Uterus (tissue), 4 donors: ENCODE measurements around the gene RAB32. TPM values are rescaled to one million over a fixed set of nuclear protein-coding genes. Genes with fewer than 3 reads are reported as not detected.

Experiments used
- DNase-seq, 2 donors: peaks; one replicate each; pipeline ENCODE4 v3.0.0-alpha.2; 2019 to 2020
- H3K27ac ChIP-seq, 2 donors: fragments of 200-600 bp; sonication (generic); 1 replicate in 1 of 2; 2 replicates in 1 of 2; pipeline ENCODE4 v1.5.1; 2016 to 2018
- H3K27me3 ChIP-seq, 2 donors: fragments of 200-600 bp; sonication (generic); one replicate each; pipeline ENCODE4 v1.5.1; 2018 to 2019; ENCODE audit warnings: control low read depth in 1 of 2
- H3K36me3 ChIP-seq, 2 donors: fragments of 200-600 bp; sonication (generic); one replicate each; pipeline ENCODE4 v1.5.1; 2019; ENCODE audit warnings: control low read depth in 1 of 2
- H3K4me1 ChIP-seq, 2 donors: fragments of 200-600 bp; sonication (generic); one replicate each; pipeline ENCODE4 v1.5.1; 2018 to 2019; ENCODE audit warnings: control low read depth in 1 of 2
- H3K4me3 ChIP-seq, 2 donors: fragments of 200-600 bp; sonication (generic); 1 replicate in 1 of 2; 2 replicates in 1 of 2; pipeline ENCODE4 v1.5.1; 2018 to 2019; ENCODE audit warnings: mild to moderate bottlenecking in 1 of 2
- H3K9me3 ChIP-seq, 2 donors: fragments of 200-600 bp; sonication (generic); one replicate each; pipeline ENCODE4 v1.5.1; 2019; ENCODE audit warnings: control low read depth in 1 of 2
- CTCF ChIP-seq, 4 experiments: fragments of 200-600 bp in 2 of 4; fragments of 450-650 bp in 2 of 4; sonication (generic) in 2 of 4; IDR thresholded peaks; one replicate each; pipeline ENCODE4 v1.5.1; 2016 to 2019; ENCODE audit warnings: antibody characterized with exemption in 4 of 4, mild to moderate bottlenecking in 2 of 4, moderate library complexity in 1 of 4
- POLR2A ChIP-seq, 2 donors: fragments of 450-650 bp; IDR thresholded peaks; one replicate each; pipeline ENCODE4 v1.6.1; 2016; ENCODE audit warnings: antibody characterized with exemption in 2 of 2, mild to moderate bottlenecking in 1 of 2, moderate library complexity in 1 of 2
- intact Hi-C: fragments of 100-400 bp; cut with DNase I; formaldehyde crosslinking; loops from one replicate; pipeline ENCODE4 v1.15.1; 2023; ENCODE audit warnings: low total_unique reads
- total RNA-seq, 4 donors: library from RNA; depleted of rRNA in 3 of 4; stranded (reverse); fragments of >200 nt in 3 of 4; gene quantifications; one replicate each; pipeline versions ENCODE4 v1.1.0 to v1.2.4, GENCODE V29; 2014 to 2023
- donor health status: DM: yes; HTN: yes; CAD: no.

Gene RAB32
- 10 to 100 TPM; 19.1 to 53.8 (median 38.8) TPM for total RNA-seq

GRCh38 chr6:146543211-146543939 is at the start of gene RAB32:
Gene RAB32, plus strand, starts transcription at chr6:146543833. Its CDS starts 39 bp downstream, at chr6:146543872.
- peak within 1 kb of the TSS; percentile 67 to 84 for H3K4me3 ChIP-seq
- H3K27ac ChIP-seq = peak within 1 kb of the TSS; percentile 94 to 99
- no peaks in the 10 kb centered on the region for H3K36me3 ChIP-seq
- TF ChIP-seq CTCF (IDR thresholded peaks at IDR 0.05) = peak; percentile 51 to 84 (median 68)
- TF ChIP-seq POLR2A (IDR thresholded peaks at IDR 0.05) = peak; percentile 80 to 91
- H3K9me3 ChIP-seq = no peaks in the 10 kb centered on the region
- intact Hi-C loops = no loop called here
- peak; percentile 90 to 93 for DNase-seq
- H3K27me3 ChIP-seq = no peaks in the 10 kb centered on the region
- no peaks in the 10 kb centered on the region for H3K4me1 ChIP-seq

GRCh38 chr6:146498309-146498708 is 45.3 kb upstream of the RAB32 start:
- no peak overlapping the region for H3K4me3 ChIP-seq
- TF ChIP-seq CTCF (IDR thresholded peaks at IDR 0.05) = no peak
- TF ChIP-seq POLR2A (IDR thresholded peaks at IDR 0.05) = no peak
- H3K4me1 ChIP-seq = no peaks in the 10 kb centered on the region
- H3K9me3 ChIP-seq = no peaks in the 10 kb centered on the region
- H3K27ac ChIP-seq = no peak overlapping the region
- no peaks in the 10 kb centered on the region for H3K36me3 ChIP-seq
- DNase-seq = no peak
- intact Hi-C loops = no loop called here
- H3K27me3 ChIP-seq = no peaks in the 10 kb centered on the region

GRCh38 chr6:146503096-146503495 is 40.5 kb upstream of the RAB32 start:
- H3K36me3 ChIP-seq = no peaks in the 10 kb centered on the region
- no peaks in the 10 kb centered on the region for H3K9me3 ChIP-seq
- intact Hi-C loops = no loop called here
- no peaks in the 10 kb centered on the region for H3K4me1 ChIP-seq
- no peak overlapping the region for H3K4me3 ChIP-seq
- no peak for DNase-seq
- TF ChIP-seq POLR2A (IDR thresholded peaks at IDR 0.05) = no peak
- no peak for TF ChIP-seq CTCF (IDR thresholded peaks at IDR 0.05)
- no peak overlapping the region for H3K27ac ChIP-seq
- H3K27me3 ChIP-seq = no peaks in the 10 kb centered on the region

GRCh38 chr6:146515212-146515611 is 28.4 kb upstream of the RAB32 start:
- Histone ChIP-seq H3K4me3 (no peak overlapping the region), H3K27me3 (no peaks in the 10 kb centered on the region), H3K4me1 (no peaks in the 10 kb centered on the region), H3K27ac (no peak overlapping the region), H3K9me3 (no peaks in the 10 kb centered on the region), H3K36me3 (no peaks in the 10 kb centered on the region)
- DNase-seq = no peak
- no peak for TF ChIP-seq CTCF (IDR thresholded peaks at IDR 0.05)
- intact Hi-C loops = no loop called here

- TF ChIP-seq POLR2A (IDR thresholded peaks at IDR 0.05) = no peak
- no peak for TF ChIP-seq CTCF (IDR thresholded peaks at IDR 0.05)
- Histone ChIP-seq H3K27me3 (no peaks in the 10 kb centered on the region), H3K4me1 (no peaks in the 10 kb centered on the region), H3K9me3 (no peaks in the 10 kb centered on the region), H3K4me3 (no peak overlapping the region), H3K36me3 (no peaks in the 10 kb centered on the region), H3K27ac (no peak overlapping the region)
- DNase-seq = no peak
- intact Hi-C loops = no loop called here
These were observed 17.4 kb upstream of the RAB32 start for GRCh38 chr6:146526192-146526591.
